Measurements from ENCODE around the gene NPPB.

Gene NPPB

GRCh38 chr1:11874624-11875023, 15.9 kb upstream of the NPPB start:
- no peak for DNase-seq (ENCODE audit: extremely low read depth, low read depth)
- TF ChIP-seq, protein P1, sequence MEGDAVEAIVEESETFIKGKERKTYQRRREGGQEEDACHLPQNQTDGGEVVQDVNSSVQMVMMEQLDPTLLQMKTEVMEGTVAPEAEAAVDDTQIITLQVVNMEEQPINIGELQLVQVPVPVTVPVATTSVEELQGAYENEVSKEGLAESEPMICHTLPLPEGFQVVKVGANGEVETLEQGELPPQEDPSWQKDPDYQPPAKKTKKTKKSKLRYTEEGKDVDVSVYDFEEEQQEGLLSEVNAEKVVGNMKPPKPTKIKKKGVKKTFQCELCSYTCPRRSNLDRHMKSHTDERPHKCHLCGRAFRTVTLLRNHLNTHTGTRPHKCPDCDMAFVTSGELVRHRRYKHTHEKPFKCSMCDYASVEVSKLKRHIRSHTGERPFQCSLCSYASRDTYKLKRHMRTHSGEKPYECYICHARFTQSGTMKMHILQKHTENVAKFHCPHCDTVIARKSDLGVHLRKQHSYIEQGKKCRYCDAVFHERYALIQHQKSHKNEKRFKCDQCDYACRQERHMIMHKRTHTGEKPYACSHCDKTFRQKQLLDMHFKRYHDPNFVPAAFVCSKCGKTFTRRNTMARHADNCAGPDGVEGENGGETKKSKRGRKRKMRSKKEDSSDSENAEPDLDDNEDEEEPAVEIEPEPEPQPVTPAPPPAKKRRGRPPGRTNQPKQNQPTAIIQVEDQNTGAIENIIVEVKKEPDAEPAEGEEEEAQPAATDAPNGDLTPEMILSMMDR (IDR thresholded peaks at IDR 0.05; ENCODE audit: low read depth, low read length, missing control alignments) = no peak
- H3K4me3 ChIP-seq (replicated peaks; ENCODE audit: low read depth, low read length) = no peak overlapping the region

- no peak overlapping the region for H3K4me3 ChIP-seq (replicated peaks; ENCODE audit: low read depth, low read length)
- DNase-seq (ENCODE audit: extremely low read depth, low read depth) = no peak
- TF ChIP-seq, protein P1 (IDR thresholded peaks at IDR 0.05; ENCODE audit: low read depth, low read length, missing control alignments) = no peak
Observed at GRCh38 chr1:11874258-11874562, 15.5 kb upstream of the NPPB start.

GRCh38 chr1:11873395-11874257, 14.9 kb upstream of the NPPB start:
- TF ChIP-seq, protein P1 (IDR thresholded peaks at IDR 0.05; ENCODE audit: low read depth, low read length, missing control alignments) = no peak
- no peak for DNase-seq (ENCODE audit: extremely low read depth, low read depth)
- H3K4me3 ChIP-seq (replicated peaks; ENCODE audit: low read depth, low read length) = no peak overlapping the region

DNA sequence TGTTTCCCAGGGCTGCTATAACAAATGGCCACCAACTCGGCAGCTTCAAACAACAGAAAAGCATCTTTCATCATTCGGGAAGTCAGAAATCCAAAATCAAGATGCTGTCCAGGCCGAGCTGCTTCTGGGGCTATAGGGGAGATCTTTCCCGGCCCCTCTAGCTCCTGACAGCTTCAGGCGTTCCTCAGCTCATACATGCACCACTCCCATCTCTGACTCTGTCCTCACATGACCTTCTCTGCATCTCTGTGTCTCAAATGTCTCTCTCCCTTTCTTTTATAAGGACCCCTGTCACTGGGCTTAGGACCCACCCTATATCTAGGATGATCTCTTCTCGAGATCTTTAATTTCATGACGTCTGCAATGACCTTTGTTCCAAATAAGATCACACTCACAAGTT, 13.8 kb upstream of the NPPB start:
- TF ChIP-seq, protein P1 (IDR thresholded peaks at IDR 0.05; ENCODE audit: low read depth, low read length, missing control alignments) = no peak
- DNase-seq (ENCODE audit: extremely low read depth, low read depth) = no peak
- no peak overlapping the region for H3K4me3 ChIP-seq (replicated peaks; ENCODE audit: low read depth, low read length)

- TF ChIP-seq, protein P1 (IDR thresholded peaks at IDR 0.05; ENCODE audit: low read depth, low read length, missing control alignments) = no peak
- DNase-seq (ENCODE audit: extremely low read depth, low read depth) = no peak
- H3K4me3 ChIP-seq (replicated peaks; ENCODE audit: low read depth, low read length) = no peak overlapping the region
Observed at GRCh38 chr1:11869650-11870207, 11.0 kb upstream of the NPPB start.

GRCh38 chr1:11869104-11869503, 10.4 kb upstream of the NPPB start:
- TF ChIP-seq, protein P1 (IDR thresholded peaks at IDR 0.05; ENCODE audit: low read depth, low read length, missing control alignments) = no peak
- no peak for DNase-seq (ENCODE audit: extremely low read depth, low read depth)
- H3K4me3 ChIP-seq (replicated peaks; ENCODE audit: low read depth, low read length) = no peak overlapping the region
